CD4-positive, alpha-beta T cell (primary cell): Measurements from ENCODE around the gene HOXD11. TPM values are rescaled to one million over a fixed set of nuclear protein-coding genes. Genes with fewer than 3 reads are reported as not detected.

Experiments used
- ATAC-seq: fragments of 200-7000 bp; cut with Tn5 transposase; one replicate; pipeline ENCODE4 v1.10.0; 2022; ENCODE audit warnings: mild to moderate bottlenecking; ENCODE audit not compliant: poor library complexity
- CTCF ChIA-PET: fragments of 350-600 bp; sonication (Branson Sonifier 250); formaldehyde crosslinking; loops from one replicate; lab custom pipeline; 2021; ENCODE audit warnings: antibody characterized with exemption, inconsistent platforms; lab: Charles Lee
- POLR2A ChIA-PET: fragments of 350-600 bp; sonication (Branson Sonifier 250); formaldehyde crosslinking; loops from one replicate; lab custom pipeline; 2021; ENCODE audit warnings: antibody characterized with exemption, inconsistent platforms; lab: Charles Lee
- DNase-seq, 14 experiments: peaks; one replicate each; pipeline ENCODE4 v3.0.0-alpha.2; 2013 to 2020; ENCODE audit warnings: mixed read lengths in 2 of 14
- H3K27ac ChIP-seq, 2 donors: one replicate each; pipeline versions ENCODE4 v1.5.1 to v1.7.0; 2013; ENCODE audit warnings: low read length in 2 of 2, low read depth in 1 of 2, mild to moderate bottlenecking in 1 of 2
- H3K27me3 ChIP-seq, 2 experiments: 1 replicate in 1 of 2; 2 replicates in 1 of 2; pipeline versions ENCODE4 v1.6.1 to v1.7.0; 2013; ENCODE audit warnings: low read length in 2 of 2, control low read depth in 1 of 2, mild to moderate bottlenecking in 1 of 2, moderate library complexity in 1 of 2; ENCODE audit not compliant: insufficient read depth in 2 of 2, control insufficient read depth in 1 of 2
- H3K36me3 ChIP-seq: one replicate; pipeline ENCODE4 v1.6.1; 2013; ENCODE audit warnings: low read length, control low read depth; ENCODE audit not compliant: insufficient read depth
- H3K4me1 ChIP-seq: one replicate; pipeline ENCODE4 v1.6.1; 2013; ENCODE audit warnings: low read length, control low read depth; ENCODE audit not compliant: insufficient read depth
- H3K4me3 ChIP-seq: one replicate; pipeline ENCODE4 v1.5.1; 2013; ENCODE audit warnings: mild to moderate bottlenecking, low read length, moderate library complexity
- H3K9me3 ChIP-seq, 2 experiments: 1 replicate in 1 of 2; 2 replicates in 1 of 2; pipeline versions ENCODE4 v1.6.1 to v1.7.0; 2013; ENCODE audit warnings: low read length in 2 of 2, mild to moderate bottlenecking in 2 of 2, control low read depth in 1 of 2, moderate library complexity in 1 of 2; ENCODE audit not compliant: control insufficient read depth in 1 of 2, insufficient read depth in 1 of 2
- H3K27ac Mint-ChIP-seq: one replicate; pipeline ENCODE4 v1.8.0; 2020; ENCODE audit warnings: mixed read lengths
- H3K27me3 Mint-ChIP-seq: one replicate; pipeline ENCODE4 v1.8.0; 2021; ENCODE audit warnings: mixed read lengths
- H3K36me3 Mint-ChIP-seq: one replicate; pipeline ENCODE4 v1.8.0; 2021; ENCODE audit warnings: low read depth, mixed read lengths
- H3K4me1 Mint-ChIP-seq: one replicate; pipeline ENCODE4 v1.8.0; 2021; ENCODE audit warnings: low read depth, mixed read lengths
- H3K4me3 Mint-ChIP-seq: one replicate; pipeline ENCODE4 v1.8.0; 2020; ENCODE audit warnings: mild to moderate bottlenecking, mixed read lengths
- H3K9me3 Mint-ChIP-seq: one replicate; pipeline ENCODE4 v1.8.0; 2020; ENCODE audit warnings: mixed read lengths
- CTCF ChIP-seq: fragments of 200-600 bp; IDR thresholded peaks from one replicate; pipeline ENCODE4 v1.8.0; 2022; ENCODE audit warnings: antibody characterized with exemption, mild to moderate bottlenecking
- intact Hi-C, 2 experiments: fragments of 100-400 bp; cut with DNase I in 1 of 2; cut with micrococcal nuclease in 1 of 2; formaldehyde crosslinking; loops; one replicate each; pipeline versions ENCODE4 v1.15.1 to v1.9.0; 2023 to 2025; cut with DNase I, micrococcal nuclease
- total RNA-seq, 174 experiments: library from RNA in 2 of 174; stranded (reverse) in 2 of 174; gene quantifications; one replicate each; pipeline ENCODE4 v1.2.3 and lab custom pipeline; 2021 to 2026

HOXD11 gene
- total RNA-seq, 2 experiments from 2014 or later = not detected

- Histone ChIP-seq H3K4me3 (no peak overlapping the region), H3K4me1 (peaks cover 36% of the 10 kb centered on the region), H3K27ac (no peak overlapping the region), H3K36me3 (no peaks in the 10 kb centered on the region), H3K9me3 (peaks cover 66 to 79% of the 10 kb centered on the region in 2 experiments), H3K27me3 (peaks cover 84 to 92% of the 10 kb centered on the region in 2 experiments)
- CTCF ChIA-PET = no interaction called here
- Mint-ChIP-seq H3K36me3 (peaks cover 64% of the 10 kb centered on the region), H3K27me3 (peaks cover 86% of the 10 kb centered on the region), H3K4me3 (peak overlapping the region; percentile 63), H3K27ac (peak overlapping the region; percentile 81), H3K9me3 (peaks cover 16% of the 10 kb centered on the region), H3K4me1 (peaks cover 36% of the 10 kb centered on the region)
- ATAC-seq (no peak), DNase-seq (no peak)
- intact Hi-C loops = loop anchor here (5.0 to 10.0 kb wide), 3 partner anchors 35 to 1747 kb away; partner anchors contain the start of genes HOXD10 (in 1 of the 2) and SP9 (in 1 of the 2)
- POLR2A ChIA-PET = interaction anchor here (2.0 kb wide), 1 partner anchor 9 kb away, joined by 5 read pairs; no protein-coding TSS in a partner anchor
- TF ChIP-seq CTCF = no peak
These were observed 25.1 kb upstream of the HOXD11 start for GRCh38 chr2:176081837-176082524.

GRCh38 chr2:176082525-176082823, 24.6 kb upstream of the HOXD11 start:
- POLR2A ChIA-PET = interaction anchor here (1.1 to 2.0 kb wide), 2 partner anchors 9 to 28 kb away, joined by 3 to 5 read pairs; no protein-coding TSS in a partner anchor

More at GRCh38 chr2:176082525-176082823, 24.6 kb upstream of the HOXD11 start:
- no peak for TF ChIP-seq CTCF
- Mint-ChIP-seq H3K9me3 (peaks cover 18% of the 10 kb centered on the region), H3K4me3 (peak overlapping the region; percentile 25), H3K4me1 (peaks cover 38% of the 10 kb centered on the region), H3K27me3 (peaks cover 86% of the 10 kb centered on the region), H3K27ac (peak overlapping the region; percentile 81), H3K36me3 (peaks cover 65% of the 10 kb centered on the region)
- H3K27ac ChIP-seq = no peak overlapping the region
- intact Hi-C loops = loop anchor here (5.0 to 10.0 kb wide), 3 partner anchors 35 to 1748 kb away; partner anchors contain the start of genes HOXD10 (in 1 of the 2) and SP9 (in 1 of the 2)
- H3K36me3 ChIP-seq = no peaks in the 10 kb centered on the region
- H3K4me1 ChIP-seq = peaks cover 36% of the 10 kb centered on the region
- CTCF ChIA-PET = no interaction called here
- no peak for DNase-seq
- no peak for ATAC-seq
- no peak overlapping the region for H3K4me3 ChIP-seq
- H3K27me3 ChIP-seq = peaks cover 86 to 92% of the 10 kb centered on the region in 2 experiments
- H3K9me3 ChIP-seq = peaks cover 63 to 84% of the 10 kb centered on the region in 2 experiments
